H1 (cell line): ENCODE measurements around the gene DHRS1. TPM values are rescaled to one million over a fixed set of nuclear protein-coding genes. Genes with fewer than 3 reads are reported as not detected.

ENCODE experiments used
- CEBPB ChIP-seq: IDR thresholded peaks from 2 replicates; pipeline ENCODE4 v1.6.1; 2012; ENCODE audit warnings: low read depth, low read length
- EGR1 ChIP-seq: IDR thresholded peaks from 2 replicates; pipeline ENCODE4 v1.6.1; 2011; ENCODE audit warnings: low read depth, low read length, borderline replicate concordance
- EZH2 ChIP-seq: fragments of 200-600 bp; sonication (generic); IDR thresholded peaks from 2 replicates; pipeline ENCODE4 v1.7.1; 2012; ENCODE audit warnings: low read depth, mild to moderate bottlenecking, moderate library complexity, low read length, inconsistent platforms; ENCODE audit not compliant: severe bottlenecking
- FOSL1 ChIP-seq: IDR thresholded peaks from 2 replicates; pipeline ENCODE4 v1.6.1; 2011; ENCODE audit warnings: mild to moderate bottlenecking, low read depth, low read length, moderate library complexity; ENCODE audit not compliant: insufficient read depth
- RXRA ChIP-seq: IDR thresholded peaks from 2 replicates; pipeline ENCODE4 v1.6.1; 2011; ENCODE audit warnings: low read depth, mild to moderate bottlenecking, low read length, moderate library complexity; ENCODE audit not compliant: insufficient read depth
- SIX5 ChIP-seq: IDR thresholded peaks from 2 replicates; pipeline ENCODE4 v1.6.1; 2011; ENCODE audit warnings: mild to moderate bottlenecking, low read depth, low read length
- polyA plus RNA-seq, 7 experiments: library from polyadenylated mRNA; depleted of rRNA in 3 of 7; stranded (reverse) in 5 of 7; unstranded in 2 of 7; fragments of >200 nt in 5 of 7; fragments of 200-250 nt in 2 of 7; gene quantifications; 1 replicate in 5 of 7; 2 replicates in 1 of 7; 4 replicates in 1 of 7; pipeline versions ENCODE4 v1.2.1 to v1.2.3, GENCODE V29; 2011 to 2013; ENCODE audit warnings: missing spikeins in 2 of 7, mixed read lengths in 2 of 7
- total RNA-seq: library from RNA; stranded (reverse); fragmentation: NEBNext Ultra II Directional; extraction: Animal tissue kit (Norgen Biotek cat#: 25700); gene quantifications from 2 replicates; pipeline ENCODE4 v1.2.1, GENCODE V29; 2021

DHRS1 gene
- total and polyA plus RNA-seq, 2 of the 8 experiments (the other 6 are each of a cell fraction or from before 2014, with no cell fraction given): 8.8 to 31.7 TPM

DNA sequence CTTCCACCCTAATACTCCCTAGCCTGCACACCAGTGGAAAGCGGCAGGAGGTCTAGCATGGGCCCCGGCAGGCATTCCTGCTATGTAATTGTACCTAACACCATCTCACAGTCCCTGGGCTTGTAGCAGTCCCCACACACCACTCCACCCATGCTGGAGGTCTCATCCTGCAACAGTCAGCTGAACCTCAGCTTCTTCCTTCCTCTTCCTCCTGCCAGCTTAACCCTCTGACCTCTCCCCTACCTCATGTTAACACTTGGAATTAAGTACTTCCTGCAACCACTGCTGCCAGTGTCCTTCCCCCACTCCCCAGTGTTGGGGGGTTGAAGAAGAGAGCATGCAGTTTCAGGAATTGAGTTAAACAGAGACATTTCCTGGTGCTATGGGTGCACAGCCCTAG, 27.7 kb upstream of the DHRS1 start (continued):
- TF ChIP-seq CEBPB (no peak), FOSL1 (no peak), RXRA (no peak), EZH2 (no peak), SIX5 (no peak), EGR1 (no peak)
- TF ChIP-seq, all 59 proteins: peak for 0
